Activated naive CD4-positive, alpha-beta T cell treated with anti-CD3 and anti-CD28 coated beads, Interleukin-2, amount 10 ng/mL, durations not matched to agents 7 days and 5 days (primary cell): ENCODE measurements around the gene SNRNP25.

Experiments
- CTCF ChIA-PET: fragments of 350-600 bp; sonication (Branson Sonifier 250); formaldehyde crosslinking; loops from one replicate; lab custom pipeline; 2021; ENCODE audit warnings: antibody characterized with exemption; lab: Charles Lee
- DNase-seq: peaks from one replicate; pipeline ENCODE4 v3.0.0-alpha.2; 2020
- H3K27ac Mint-ChIP-seq: one replicate; pipeline ENCODE4 v1.8.0; 2021; ENCODE audit warnings: mild to moderate bottlenecking, moderate library complexity, mixed read lengths
- H3K27me3 Mint-ChIP-seq: one replicate; pipeline ENCODE4 v1.8.0; 2021; ENCODE audit warnings: mild to moderate bottlenecking, mixed read lengths
- H3K36me3 Mint-ChIP-seq: one replicate; pipeline ENCODE4 v1.8.0; 2021; ENCODE audit warnings: mixed read lengths
- H3K4me1 Mint-ChIP-seq: one replicate; pipeline ENCODE4 v1.8.0; 2021; ENCODE audit warnings: mixed read lengths
- H3K4me3 Mint-ChIP-seq: one replicate; pipeline ENCODE4 v1.8.0; 2021; ENCODE audit warnings: mild to moderate bottlenecking, moderate library complexity, mixed read lengths
- H3K9me3 Mint-ChIP-seq: one replicate; pipeline ENCODE4 v1.8.0; 2021; ENCODE audit warnings: mixed read lengths

Gene SNRNP25

GRCh38 chr16:100989-101388, 47.4 kb downstream of the SNRNP25 start:
- Mint-ChIP-seq H3K27me3 (no peaks in the 10 kb centered on the region), H3K4me3 (no peak overlapping the region), H3K9me3 (no peaks in the 10 kb centered on the region), H3K36me3 (peaks cover 10% of the 10 kb centered on the region), H3K4me1 (peaks cover 4% of the 10 kb centered on the region), H3K27ac (no peak overlapping the region)
- CTCF ChIA-PET: interaction anchor here (14.8 kb wide), 1 partner anchor 28 kb away, joined by 467 read pairs; the partner anchor contains the start of genes MPG and RHBDF1
- DNase-seq: no peak

- no peak overlapping the region for H3K4me3 Mint-ChIP-seq
- CTCF ChIA-PET: interaction anchor here (0.9 to 14.8 kb wide), 2 partner anchors 9 to 29 kb away, joined by 3 to 467 read pairs; partner anchors contain the start of genes MPG and RHBDF1
- DNase-seq: no peak
- H3K27ac Mint-ChIP-seq: no peak overlapping the region
- H3K27me3 Mint-ChIP-seq: no peaks in the 10 kb centered on the region
- peaks cover 11% of the 10 kb centered on the region for H3K36me3 Mint-ChIP-seq
- peaks cover 4% of the 10 kb centered on the region for H3K4me1 Mint-ChIP-seq
- H3K9me3 Mint-ChIP-seq: no peaks in the 10 kb centered on the region
These were observed 48.0 kb downstream of the SNRNP25 start for GRCh38 chr16:101586-101985.

- DNase-seq: no peak
- Mint-ChIP-seq H3K9me3 (no peaks in the 10 kb centered on the region), H3K27me3 (no peaks in the 10 kb centered on the region), H3K27ac (no peak overlapping the region), H3K4me3 (no peak overlapping the region), H3K4me1 (no peaks in the 10 kb centered on the region), H3K36me3 (peaks cover 12% of the 10 kb centered on the region)
- CTCF ChIA-PET: interaction anchor here (0.9 to 14.8 kb wide), 2 partner anchors 8 to 29 kb away, joined by 3 to 467 read pairs; partner anchors contain the start of genes MPG and RHBDF1
These were observed 48.6 kb downstream of the SNRNP25 start for GRCh38 chr16:102060-102855.

- DNase-seq: no peak
- H3K4me1 Mint-ChIP-seq: no peaks in the 10 kb centered on the region
- no peaks in the 10 kb centered on the region for H3K9me3 Mint-ChIP-seq
- CTCF ChIA-PET: interaction anchor here (1.2 to 4.7 kb wide), 6 partner anchors 8 to 258 kb away, joined by 3 to 52 read pairs (median 7); no protein-coding TSS in a partner anchor
- no peaks in the 10 kb centered on the region for H3K27me3 Mint-ChIP-seq
- H3K36me3 Mint-ChIP-seq: peaks cover 11% of the 10 kb centered on the region
- H3K4me3 Mint-ChIP-seq: no peak overlapping the region
- no peak overlapping the region for H3K27ac Mint-ChIP-seq
These were observed 50.7 kb downstream of the SNRNP25 start for GRCh38 chr16:104355-104754.

GRCh38 chr16:104928-105327, 51.3 kb downstream of the SNRNP25 start:
- no peak overlapping the region for H3K27ac Mint-ChIP-seq
- no peak overlapping the region for H3K4me3 Mint-ChIP-seq
- H3K36me3 Mint-ChIP-seq: peaks cover 15% of the 10 kb centered on the region
- no peaks in the 10 kb centered on the region for H3K4me1 Mint-ChIP-seq
- CTCF ChIA-PET: interaction anchor here (0.9 to 4.7 kb wide), 5 partner anchors 8 to 258 kb away, joined by 3 to 52 read pairs (median 7); no protein-coding TSS in a partner anchor
- H3K9me3 Mint-ChIP-seq: no peaks in the 10 kb centered on the region
- no peaks in the 10 kb centered on the region for H3K27me3 Mint-ChIP-seq
- DNase-seq: no peak

GRCh38 chr16:105521-105920, 51.9 kb downstream of the SNRNP25 start:
- Mint-ChIP-seq H3K27me3 (no peaks in the 10 kb centered on the region), H3K27ac (no peak overlapping the region), H3K4me1 (no peaks in the 10 kb centered on the region), H3K36me3 (peaks cover 14% of the 10 kb centered on the region), H3K9me3 (no peaks in the 10 kb centered on the region), H3K4me3 (no peak overlapping the region)
- DNase-seq: no peak
- CTCF ChIA-PET: interaction anchor here (0.9 to 4.7 kb wide), 5 partner anchors 9 to 257 kb away, joined by 3 to 52 read pairs (median 7); no protein-coding TSS in a partner anchor

GRCh38 chr16:106623-107324, 53.1 kb downstream of the SNRNP25 start:
- peaks cover 16% of the 10 kb centered on the region for H3K36me3 Mint-ChIP-seq
- peak; percentile 68 for DNase-seq
- no peak overlapping the region for H3K4me3 Mint-ChIP-seq
- CTCF ChIA-PET: interaction anchor here (1.0 to 4.7 kb wide), 17 partner anchors 11 to 434 kb away, joined by 3 to 52 read pairs (median 4); no protein-coding TSS in a partner anchor
- H3K27me3 Mint-ChIP-seq: no peaks in the 10 kb centered on the region
- H3K9me3 Mint-ChIP-seq: no peaks in the 10 kb centered on the region
- H3K27ac Mint-ChIP-seq: no peak overlapping the region
- H3K4me1 Mint-ChIP-seq: no peaks in the 10 kb centered on the region
